Activated naive CD4-positive, alpha-beta T cell treated with anti-CD3 and anti-CD28 coated beads, Interleukin-2, amount 10 ng/mL, durations not matched to agents 7 days and 5 days (primary cell): ENCODE results near the gene AKAP1.
A peak's percentile ranks its signal among the peaks of the same experiment; 100 is the strongest.

Experiments used
- CTCF ChIA-PET: fragments of 350-600 bp; sonication (Branson Sonifier 250); formaldehyde crosslinking; loops from one replicate; lab custom pipeline; 2021; ENCODE audit warnings: antibody characterized with exemption; lab: Charles Lee
- DNase-seq: peaks from one replicate; pipeline ENCODE4 v3.0.0-alpha.2; 2020
- H3K27ac Mint-ChIP-seq: one replicate; pipeline ENCODE4 v1.8.0; 2021; ENCODE audit warnings: mild to moderate bottlenecking, moderate library complexity, mixed read lengths
- H3K27me3 Mint-ChIP-seq: one replicate; pipeline ENCODE4 v1.8.0; 2021; ENCODE audit warnings: mild to moderate bottlenecking, mixed read lengths
- H3K36me3 Mint-ChIP-seq: one replicate; pipeline ENCODE4 v1.8.0; 2021; ENCODE audit warnings: mixed read lengths
- H3K4me1 Mint-ChIP-seq: one replicate; pipeline ENCODE4 v1.8.0; 2021; ENCODE audit warnings: mixed read lengths
- H3K4me3 Mint-ChIP-seq: one replicate; pipeline ENCODE4 v1.8.0; 2021; ENCODE audit warnings: mild to moderate bottlenecking, moderate library complexity, mixed read lengths
- H3K9me3 Mint-ChIP-seq: one replicate; pipeline ENCODE4 v1.8.0; 2021; ENCODE audit warnings: mixed read lengths

Gene AKAP1

DNA sequence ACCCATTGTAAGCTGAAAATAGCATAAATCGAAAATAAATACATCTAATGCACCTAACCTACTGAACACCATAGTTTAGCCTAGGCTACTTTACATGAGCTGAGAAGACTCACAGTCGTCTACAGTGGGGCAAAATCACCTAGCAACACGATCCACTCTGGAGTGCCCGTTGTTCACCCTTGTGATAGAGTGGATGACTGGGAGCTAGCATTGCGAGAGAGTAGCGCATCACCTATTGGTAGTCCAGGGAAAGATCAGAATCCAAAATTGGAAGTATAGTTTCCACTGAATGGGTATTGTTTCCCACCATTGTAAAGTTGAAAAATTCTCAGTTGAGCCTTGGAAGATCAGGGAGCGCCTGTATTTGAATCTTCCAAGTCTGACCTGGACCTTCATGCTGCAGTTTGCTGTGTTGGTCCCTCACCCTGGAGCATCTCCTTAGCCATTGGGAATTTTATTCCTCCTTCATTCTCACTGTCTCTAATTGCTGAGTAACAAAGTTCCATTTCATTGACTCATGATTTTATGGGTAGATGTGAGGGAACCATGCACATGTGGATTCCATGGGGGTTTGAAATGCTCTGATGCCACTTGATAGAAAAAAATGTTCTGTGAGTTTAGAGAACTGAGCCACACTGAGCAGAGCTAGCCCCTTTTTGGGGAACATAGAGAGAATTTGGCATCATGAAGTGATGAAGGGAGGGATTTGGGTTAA lies 19.6 kb downstream of the AKAP1 start:
- no peaks in the 10 kb centered on the region for H3K27me3 Mint-ChIP-seq
- peaks cover 17% of the 10 kb centered on the region for H3K4me1 Mint-ChIP-seq
- CTCF ChIA-PET: interaction anchor here (0.6 to 1.4 kb wide), 2 partner anchors 10 to 188 kb away, joined by 3 read pairs; no protein-coding TSS in a partner anchor
- no peak overlapping the region for H3K27ac Mint-ChIP-seq
- H3K4me3 Mint-ChIP-seq: no peak overlapping the region
- DNase-seq: no peak
- peaks cover 3% of the 10 kb centered on the region for H3K36me3 Mint-ChIP-seq
- H3K9me3 Mint-ChIP-seq: no peaks in the 10 kb centered on the region

DNA sequence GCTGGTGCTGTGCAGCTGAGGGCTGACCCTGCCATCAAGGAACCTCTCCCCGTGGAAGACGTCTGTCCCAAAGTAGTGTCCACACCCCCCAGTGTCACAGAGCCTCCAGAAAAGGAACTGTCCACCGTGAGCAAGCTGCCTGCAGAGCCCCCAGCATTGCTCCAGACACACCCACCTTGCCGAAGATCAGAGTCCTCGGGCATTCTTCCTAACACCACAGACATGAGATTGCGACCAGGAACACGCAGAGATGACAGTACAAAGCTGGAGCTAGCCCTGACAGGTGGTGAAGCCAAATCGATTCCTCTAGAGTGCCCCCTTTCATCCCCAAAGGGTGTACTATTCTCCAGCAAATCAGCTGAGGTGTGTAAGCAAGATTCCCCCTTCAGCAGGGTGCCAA lies 20.5 kb downstream of the AKAP1 start:
- Mint-ChIP-seq H3K4me3 (no peak overlapping the region), H3K4me1 (peaks cover 17% of the 10 kb centered on the region), H3K36me3 (peaks cover 3% of the 10 kb centered on the region), H3K9me3 (no peaks in the 10 kb centered on the region), H3K27me3 (no peaks in the 10 kb centered on the region), H3K27ac (no peak overlapping the region)
- CTCF ChIA-PET: interaction anchor here (0.6 to 1.4 kb wide), 3 partner anchors 9 to 662 kb away, joined by 3 read pairs; no protein-coding TSS in a partner anchor
- DNase-seq: no peak

DNA sequence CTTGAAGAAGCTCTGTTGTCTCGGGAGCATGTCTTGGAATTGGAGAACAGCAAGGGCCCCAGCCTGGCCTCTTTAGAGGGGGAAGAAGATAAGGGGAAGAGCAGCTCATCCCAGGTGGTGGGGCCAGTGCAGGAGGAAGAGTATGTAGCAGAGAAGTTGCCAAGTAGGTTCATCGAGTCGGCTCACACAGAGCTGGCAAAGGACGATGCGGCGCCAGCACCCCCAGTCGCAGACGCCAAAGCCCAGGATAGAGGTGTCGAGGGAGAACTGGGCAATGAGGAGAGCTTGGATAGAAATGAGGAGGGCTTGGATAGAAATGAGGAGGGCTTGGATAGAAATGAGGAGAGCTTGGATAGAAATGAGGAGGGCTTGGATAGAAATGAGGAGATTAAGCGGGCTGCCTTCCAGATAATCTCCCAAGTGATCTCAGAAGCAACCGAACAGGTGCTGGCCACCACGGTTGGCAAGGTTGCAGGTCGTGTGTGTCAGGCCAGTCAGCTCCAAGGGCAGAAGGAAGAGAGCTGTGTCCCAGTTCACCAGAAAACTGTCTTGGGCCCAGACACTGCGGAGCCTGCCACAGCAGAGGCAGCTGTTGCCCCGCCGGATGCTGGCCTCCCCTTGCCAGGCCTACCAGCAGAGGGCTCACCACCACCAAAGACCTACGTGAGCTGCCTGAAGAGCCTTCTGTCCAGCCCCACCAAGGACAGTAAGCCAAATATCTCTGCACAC lies 21.2 kb downstream of the AKAP1 start:
- Mint-ChIP-seq H3K27ac (no peak overlapping the region), H3K4me3 (no peak overlapping the region), H3K4me1 (peaks cover 17% of the 10 kb centered on the region), H3K27me3 (no peaks in the 10 kb centered on the region), H3K36me3 (peaks cover 4% of the 10 kb centered on the region), H3K9me3 (no peaks in the 10 kb centered on the region)
- CTCF ChIA-PET: interaction anchor here (0.6 to 1.1 kb wide), 4 partner anchors 15 to 727 kb away, joined by 3 read pairs; no protein-coding TSS in a partner anchor
- DNase-seq: no peak

DNA sequence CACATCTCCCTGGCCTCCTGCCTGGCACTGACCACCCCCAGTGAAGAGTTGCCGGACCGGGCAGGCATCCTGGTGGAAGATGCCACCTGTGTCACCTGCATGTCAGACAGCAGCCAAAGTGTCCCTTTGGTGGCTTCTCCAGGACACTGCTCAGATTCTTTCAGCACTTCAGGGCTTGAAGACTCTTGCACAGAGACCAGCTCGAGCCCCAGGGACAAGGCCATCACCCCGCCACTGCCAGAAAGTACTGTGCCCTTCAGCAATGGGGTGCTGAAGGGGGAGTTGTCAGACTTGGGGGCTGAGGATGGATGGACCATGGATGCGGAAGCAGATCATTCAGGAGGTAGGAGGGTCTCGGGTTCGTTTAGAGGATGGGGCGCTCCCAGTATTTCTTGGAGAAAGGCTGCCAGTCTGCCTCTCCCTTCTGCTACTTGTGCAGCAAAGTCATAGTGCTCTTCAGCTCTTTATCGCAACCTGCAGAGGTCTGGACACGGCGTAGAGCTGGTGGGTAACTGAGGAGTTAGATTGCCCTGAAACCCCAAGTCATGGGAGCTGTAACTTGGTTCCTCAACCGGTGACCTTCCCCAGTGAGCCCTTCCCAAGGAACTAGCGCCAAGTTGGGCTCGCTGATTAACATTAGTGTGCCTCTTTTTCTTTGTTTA lies 21.9 kb downstream of the AKAP1 start:
- peaks cover 9% of the 10 kb centered on the region for H3K36me3 Mint-ChIP-seq
- DNase-seq: no peak
- CTCF ChIA-PET: interaction anchor here (0.5 to 1.1 kb wide), 4 partner anchors 14 to 727 kb away, joined by 3 to 5 read pairs (median 3); no protein-coding TSS in a partner anchor
- H3K4me1 Mint-ChIP-seq: peaks cover 10% of the 10 kb centered on the region
- H3K9me3 Mint-ChIP-seq: no peaks in the 10 kb centered on the region
- H3K4me3 Mint-ChIP-seq: no peak overlapping the region
- H3K27ac Mint-ChIP-seq: no peak overlapping the region
- no peaks in the 10 kb centered on the region for H3K27me3 Mint-ChIP-seq

DNA sequence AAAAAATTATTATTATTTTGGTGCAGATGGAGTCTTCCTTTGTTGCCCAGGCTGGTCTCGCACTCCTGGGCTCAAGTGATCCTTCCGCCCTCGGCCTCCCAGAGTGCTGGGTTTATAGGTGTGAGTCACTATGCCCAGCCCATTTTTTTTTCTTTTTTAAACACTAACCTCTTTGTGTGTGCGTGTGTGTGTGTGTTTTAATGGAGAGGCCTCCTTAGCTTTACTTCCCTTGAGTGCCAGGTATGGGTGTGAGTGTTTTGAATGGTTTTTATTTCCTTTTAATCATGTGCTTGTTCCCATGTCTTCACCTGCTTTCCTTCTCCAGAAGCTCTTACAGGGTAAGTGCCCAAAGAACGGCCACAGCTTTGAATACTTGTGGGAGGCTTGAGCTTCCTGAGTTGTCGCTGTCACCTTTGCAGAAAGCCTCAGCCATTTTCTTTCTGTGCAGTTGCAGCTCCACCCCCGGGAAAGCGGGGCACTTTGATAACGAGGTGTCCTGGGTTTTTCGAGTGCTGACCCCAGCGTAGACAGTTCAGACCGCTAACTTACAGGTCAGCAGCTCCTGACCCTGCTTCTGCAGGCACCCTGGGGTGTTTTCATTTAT lies 22.6 kb downstream of the AKAP1 start:
- H3K27ac Mint-ChIP-seq: no peak overlapping the region

DNA sequence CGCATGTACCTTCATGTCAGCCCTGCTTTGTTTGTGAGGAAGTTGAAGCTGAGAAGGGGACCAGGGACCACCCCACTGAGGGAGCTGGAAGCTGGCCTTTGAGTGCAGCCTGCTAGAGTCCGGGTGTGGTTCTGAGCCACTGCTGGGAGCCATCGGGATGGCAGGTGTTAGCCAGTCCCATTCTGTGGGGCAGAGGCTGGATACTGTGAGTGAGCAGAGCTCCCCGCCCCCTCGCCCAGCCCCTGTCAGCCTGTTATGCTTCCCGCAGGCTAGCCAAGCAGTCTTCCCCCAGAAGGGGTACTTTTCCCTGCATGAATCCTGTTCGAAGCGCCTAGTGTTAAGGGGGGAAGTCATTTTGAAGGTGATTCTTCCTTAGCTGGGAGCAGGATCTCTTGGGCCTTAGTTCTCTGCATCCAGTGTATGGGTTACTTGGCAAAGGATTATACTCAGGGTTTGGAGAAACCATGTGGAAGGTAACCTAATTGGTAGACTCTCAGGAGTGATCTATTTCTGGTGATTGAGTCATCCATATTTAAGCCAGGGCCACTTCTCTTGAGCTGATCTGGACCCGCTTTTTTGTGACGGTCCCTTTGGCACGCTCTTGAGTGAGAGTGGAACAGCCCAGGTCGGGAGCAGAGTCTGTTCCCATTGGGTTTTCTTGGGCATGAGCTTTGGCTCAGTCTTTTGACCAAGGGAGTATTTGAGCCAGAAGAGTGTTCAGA lies 23.8 kb downstream of the AKAP1 start:
- Mint-ChIP-seq H3K9me3 (no peaks in the 10 kb centered on the region), H3K36me3 (peaks cover 21% of the 10 kb centered on the region), H3K27ac (no peak overlapping the region)

More for the DNA sequence above, 22.6 kb downstream of the AKAP1 start:
- H3K9me3 Mint-ChIP-seq: no peaks in the 10 kb centered on the region
- CTCF ChIA-PET: interaction anchor here (0.5 to 1.5 kb wide), 4 partner anchors 18 to 726 kb away, joined by 3 to 5 read pairs (median 3); no protein-coding TSS in a partner anchor
- H3K27me3 Mint-ChIP-seq: no peaks in the 10 kb centered on the region
- no peak overlapping the region for H3K4me3 Mint-ChIP-seq
- no peak for DNase-seq
- H3K36me3 Mint-ChIP-seq: peaks cover 14% of the 10 kb centered on the region
- peaks cover 4% of the 10 kb centered on the region for H3K4me1 Mint-ChIP-seq

DNA sequence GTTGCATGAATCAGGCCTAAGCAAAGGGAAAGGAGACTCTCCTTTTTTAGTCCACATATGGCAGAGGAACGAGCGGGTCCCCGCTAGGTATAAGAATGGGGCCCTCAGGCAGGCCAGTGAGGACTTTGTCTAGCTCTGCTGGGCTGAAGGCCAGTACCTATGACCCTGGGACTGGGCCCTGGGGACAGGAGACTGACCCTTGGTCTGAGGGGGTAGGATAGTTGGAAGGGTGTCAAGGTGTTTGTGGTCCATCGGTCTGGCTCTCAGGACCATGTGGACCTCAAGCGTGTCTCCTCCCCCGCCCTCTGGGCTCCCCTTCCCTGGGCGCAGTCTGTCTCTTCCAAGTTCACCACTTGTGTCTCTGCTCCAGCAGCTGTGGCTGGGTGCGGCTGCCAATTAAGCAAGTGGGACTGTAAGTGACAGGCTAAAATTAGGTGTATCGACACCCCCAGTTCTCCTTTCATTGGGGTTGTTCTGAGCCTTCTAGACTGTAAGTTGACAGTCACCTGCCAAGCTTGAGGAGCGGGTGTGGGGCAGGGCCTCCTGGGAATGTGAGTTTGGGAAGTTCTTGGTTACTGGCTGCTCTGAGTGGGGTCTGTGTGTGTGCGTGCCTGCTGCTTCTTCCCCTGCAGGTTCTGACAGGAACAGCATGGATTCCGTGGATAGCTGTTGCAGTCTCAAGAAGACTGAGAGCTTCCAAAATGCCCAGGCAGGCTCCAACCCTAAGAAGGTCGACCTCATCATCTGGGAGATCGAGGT lies 24.5 kb downstream of the AKAP1 start:
- peak overlapping the region; percentile 34 for H3K27ac Mint-ChIP-seq
- no peaks in the 10 kb centered on the region for H3K4me1 Mint-ChIP-seq
- H3K36me3 Mint-ChIP-seq: peaks cover 26% of the 10 kb centered on the region
- H3K4me3 Mint-ChIP-seq: no peak overlapping the region
- no peaks in the 10 kb centered on the region for H3K9me3 Mint-ChIP-seq
- no peaks in the 10 kb centered on the region for H3K27me3 Mint-ChIP-seq
- CTCF ChIA-PET: interaction anchor here (1.5 to 1.6 kb wide), 2 partner anchors 12 to 290 kb away, joined by 3 read pairs; no protein-coding TSS in a partner anchor
- DNase-seq: no peak

More for the DNA sequence above, 23.8 kb downstream of the AKAP1 start:
- CTCF ChIA-PET: interaction anchor here (1.5 to 1.6 kb wide), 2 partner anchors 11 to 289 kb away, joined by 3 read pairs; no protein-coding TSS in a partner anchor
- H3K4me1 Mint-ChIP-seq: no peaks in the 10 kb centered on the region
- no peaks in the 10 kb centered on the region for H3K27me3 Mint-ChIP-seq
- DNase-seq: no peak
- H3K4me3 Mint-ChIP-seq: no peak overlapping the region

DNA sequence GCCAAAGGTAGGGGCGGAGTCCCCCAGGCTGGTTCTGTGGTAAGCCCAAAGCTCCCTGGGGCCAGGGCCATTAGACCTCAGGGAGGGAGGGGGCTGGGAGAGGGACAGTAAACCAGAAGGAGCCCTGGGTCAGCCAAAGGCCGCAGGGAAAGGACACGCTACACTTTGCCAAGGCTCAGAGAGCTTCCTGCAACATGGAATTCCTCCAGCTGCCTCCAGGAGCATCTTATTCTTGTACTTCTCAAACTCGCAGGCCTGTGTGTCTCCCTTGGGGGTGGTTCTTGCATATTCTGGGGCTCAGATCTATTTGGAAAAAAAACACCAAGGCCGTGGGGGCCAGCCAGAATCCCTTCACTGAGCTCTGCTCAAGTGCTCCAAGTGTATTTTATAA lies 25.1 kb downstream of the AKAP1 start:
- Mint-ChIP-seq H3K9me3 (no peaks in the 10 kb centered on the region), H3K27ac (peak overlapping the region; percentile 34), H3K4me3 (no peak overlapping the region), H3K36me3 (peaks cover 26% of the 10 kb centered on the region), H3K27me3 (no peaks in the 10 kb centered on the region), H3K4me1 (no peaks in the 10 kb centered on the region)
- DNase-seq: no peak
- CTCF ChIA-PET: no interaction called here

DNA sequence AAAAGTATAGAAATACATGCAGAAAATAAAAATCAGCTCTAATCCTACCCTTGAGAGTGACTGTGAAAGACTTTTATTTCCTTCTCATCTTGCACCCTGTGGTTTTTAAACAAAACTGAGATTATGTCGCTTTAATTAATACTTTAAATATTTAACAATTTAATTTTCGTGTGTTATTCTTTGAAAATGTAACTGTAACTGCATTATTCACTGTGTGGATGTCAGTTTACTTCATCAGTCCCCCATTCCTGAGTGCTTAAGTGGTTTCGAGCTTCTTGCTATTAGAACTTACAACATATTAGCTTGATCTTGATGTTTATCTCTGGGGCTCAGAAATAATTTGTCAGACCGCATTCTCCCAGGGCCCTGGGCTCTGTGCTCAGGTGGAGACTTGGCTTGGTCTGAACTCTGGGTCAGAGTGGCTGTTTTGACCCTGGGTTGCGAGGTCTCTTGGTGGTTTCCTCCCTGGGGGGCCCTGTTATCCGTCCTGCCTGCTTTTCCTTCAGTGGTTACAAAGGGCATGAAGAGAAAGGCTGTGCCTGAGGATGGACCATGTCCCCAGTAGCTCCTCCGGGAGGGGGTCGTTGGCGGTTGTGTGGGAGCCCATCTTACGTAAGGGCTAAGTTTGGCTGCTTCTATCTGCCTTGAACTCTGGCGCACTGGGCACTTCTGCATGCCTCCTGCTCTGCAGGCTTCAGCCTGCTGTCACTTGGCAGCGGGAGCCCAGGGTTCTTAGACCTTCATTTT lies 25.7 kb downstream of the AKAP1 start:
- DNase-seq: no peak
- Mint-ChIP-seq H3K27me3 (no peaks in the 10 kb centered on the region), H3K9me3 (no peaks in the 10 kb centered on the region), H3K27ac (no peak overlapping the region), H3K36me3 (peaks cover 26% of the 10 kb centered on the region), H3K4me1 (no peaks in the 10 kb centered on the region), H3K4me3 (no peak overlapping the region)
- CTCF ChIA-PET: interaction anchor here (1.5 kb wide), 1 partner anchor 673 kb away, joined by 4 read pairs; no protein-coding TSS in a partner anchor

DNA sequence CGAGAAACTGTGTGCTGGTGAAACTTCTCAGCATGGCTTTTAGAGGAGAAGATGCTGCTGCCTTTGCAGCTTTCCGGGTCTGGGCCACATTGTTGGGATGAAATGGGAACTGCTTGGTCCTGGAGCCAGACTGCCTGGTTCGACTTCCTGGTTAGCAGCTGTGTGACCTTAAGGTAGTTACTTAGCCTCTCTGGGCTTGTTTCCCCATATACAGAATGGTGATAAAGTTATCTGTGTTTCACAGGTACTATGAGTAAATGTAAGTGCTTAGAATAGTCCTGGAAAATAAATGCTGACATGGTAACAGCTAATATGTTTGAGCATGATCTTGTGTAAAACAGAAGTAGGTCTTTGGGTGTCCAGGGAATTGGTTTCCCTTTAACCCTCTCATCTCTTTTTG lies 26.3 kb downstream of the AKAP1 start:
- H3K4me1 Mint-ChIP-seq: no peaks in the 10 kb centered on the region
- no peak overlapping the region for H3K4me3 Mint-ChIP-seq
- H3K27ac Mint-ChIP-seq: no peak overlapping the region
- peaks cover 29% of the 10 kb centered on the region for H3K36me3 Mint-ChIP-seq
- CTCF ChIA-PET: interaction anchor here (1.5 kb wide), 1 partner anchor 672 kb away, joined by 4 read pairs; no protein-coding TSS in a partner anchor
- H3K9me3 Mint-ChIP-seq: no peaks in the 10 kb centered on the region
- DNase-seq: no peak
- H3K27me3 Mint-ChIP-seq: no peaks in the 10 kb centered on the region

DNA sequence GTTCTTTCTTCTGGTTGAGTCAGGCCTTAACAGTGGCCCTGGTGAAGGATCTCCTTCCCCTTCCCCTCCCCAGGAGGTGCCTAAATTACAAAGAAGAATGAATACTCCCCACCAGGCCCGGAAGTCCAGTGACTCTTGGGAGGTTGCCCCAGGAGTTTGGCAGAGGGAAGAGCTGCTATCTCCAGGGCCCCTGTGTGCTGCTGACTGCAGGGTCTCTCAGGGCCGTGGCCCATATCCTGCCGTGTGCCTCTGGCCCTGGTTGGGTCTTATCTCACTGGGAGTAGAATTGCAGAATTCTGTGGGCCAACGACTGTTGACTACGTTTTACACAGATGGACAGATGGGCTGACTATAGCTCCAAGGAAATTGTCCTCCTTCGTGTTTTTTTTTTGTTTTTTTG lies 28.0 kb downstream of the AKAP1 start:
- no peak overlapping the region for H3K4me3 Mint-ChIP-seq
- DNase-seq: no peak
- no peaks in the 10 kb centered on the region for H3K9me3 Mint-ChIP-seq
- no peak overlapping the region for H3K27ac Mint-ChIP-seq
- no peaks in the 10 kb centered on the region for H3K4me1 Mint-ChIP-seq
- peaks cover 38% of the 10 kb centered on the region for H3K36me3 Mint-ChIP-seq
- CTCF ChIA-PET: interaction anchor here (0.6 to 1.1 kb wide), 4 partner anchors 15 to 92 kb away, joined by 3 to 4 read pairs (median 4); no protein-coding TSS in a partner anchor
- H3K27me3 Mint-ChIP-seq: no peaks in the 10 kb centered on the region

DNA sequence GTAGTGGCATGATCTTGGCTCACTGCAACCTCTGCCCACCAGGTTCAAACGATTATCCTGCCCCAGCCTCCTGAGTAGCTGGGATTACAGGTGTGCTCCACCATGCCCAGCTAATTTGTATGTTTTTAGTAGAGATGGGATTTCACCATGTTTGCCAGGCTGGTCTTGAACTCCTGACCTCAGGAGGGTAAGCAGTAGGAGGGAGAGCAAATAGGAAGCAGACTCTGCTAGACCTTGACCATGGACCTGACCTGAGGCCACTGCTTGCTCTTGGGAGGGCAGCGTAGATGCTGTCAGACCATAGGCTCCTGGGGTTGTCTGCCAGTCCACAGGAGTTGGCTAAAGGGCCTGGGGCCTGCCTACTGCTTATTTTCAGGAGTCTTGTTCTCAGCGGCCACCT lies 28.6 kb downstream of the AKAP1 start:
- DNase-seq: no peak
- H3K27ac Mint-ChIP-seq: no peak overlapping the region
- peaks cover 40% of the 10 kb centered on the region for H3K36me3 Mint-ChIP-seq
- no peaks in the 10 kb centered on the region for H3K4me1 Mint-ChIP-seq
- CTCF ChIA-PET: interaction anchor here (0.9 to 1.1 kb wide), 3 partner anchors 15 to 92 kb away, joined by 3 to 4 read pairs (median 4); no protein-coding TSS in a partner anchor
- H3K27me3 Mint-ChIP-seq: no peaks in the 10 kb centered on the region
- no peak overlapping the region for H3K4me3 Mint-ChIP-seq
- no peaks in the 10 kb centered on the region for H3K9me3 Mint-ChIP-seq
